ENCODE results near the gene ZNF639. TPM values are rescaled to one million over a fixed set of nuclear protein-coding genes. Genes with fewer than 3 reads are reported as not detected.
A peak's percentile ranks its signal among the peaks of the same experiment; 100 is the strongest.

The ZNF639 gene
- total RNA-seq, 1 experiment from 2014 or later: 52.8 TPM

- Mint-ChIP-seq H3K27me3 (ENCODE audit: insufficient read depth, unreplicated experiment) (no peaks in the 10 kb centered on the region), H3K27ac (ENCODE audit: low read depth, unreplicated experiment) (peak overlapping the region; percentile 90), H3K9me3 (ENCODE audit: unreplicated experiment) (no peaks in the 10 kb centered on the region), H3K4me1 (ENCODE audit: insufficient read depth, unreplicated experiment) (peaks cover 20% of the 10 kb centered on the region), H3K4me3 (ENCODE audit: unreplicated experiment) (peak overlapping the region; percentile 81), H3K36me3 (ENCODE audit: insufficient read depth, unreplicated experiment) (peaks cover 27% of the 10 kb centered on the region)
- BruUV-seq (replicated peaks): no TSS peak
- ChIA-PET CTCF (interaction anchor here (0.5 to 2.6 kb wide), 9 partner anchors 23 to 308 kb away, joined by 3 to 18 read pairs (median 4); partner anchors contain the start of gene ZMAT3), POLR2A (interaction anchor here (0.6 to 3.8 kb wide), 23 partner anchors 16 to 904 kb away, joined by 3 to 55 read pairs (median 4); partner anchors contain the start of genes ACTL6A, MFN1, PIK3CA and ZMAT3)
- TF ChIP-seq CTCF (IDR thresholded peaks at IDR 0.05; ENCODE audit: unreplicated experiment): no peak
- intact Hi-C loops (cut with micrococcal nuclease): loop anchor here (1.0 kb wide), 1 partner anchor 235 kb away; no protein-coding TSS in a partner anchor
- peak; percentile 61 for DNase-seq (ENCODE audit: unreplicated experiment)
Observed at GRCh38 chr3:179323197-179324110, 623 bp downstream of the ZNF639 start.

- TF ChIP-seq CTCF (IDR thresholded peaks at IDR 0.05; ENCODE audit: unreplicated experiment): no peak
- ChIA-PET CTCF (interaction anchor here (0.6 to 2.6 kb wide), 8 partner anchors 22 to 308 kb away, joined by 3 to 18 read pairs (median 4); partner anchors contain the start of gene ZMAT3), POLR2A (interaction anchor here (0.6 to 3.8 kb wide), 23 partner anchors 8 to 905 kb away, joined by 3 to 55 read pairs (median 4); partner anchors contain the start of genes ACTL6A, MFN1, PIK3CA and ZMAT3)
- Mint-ChIP-seq H3K36me3 (ENCODE audit: insufficient read depth, unreplicated experiment) (peaks cover 36% of the 10 kb centered on the region), H3K4me3 (ENCODE audit: unreplicated experiment) (peak overlapping the region; percentile 81), H3K27me3 (ENCODE audit: insufficient read depth, unreplicated experiment) (no peaks in the 10 kb centered on the region), H3K9me3 (ENCODE audit: unreplicated experiment) (no peaks in the 10 kb centered on the region), H3K4me1 (ENCODE audit: insufficient read depth, unreplicated experiment) (peaks cover 20% of the 10 kb centered on the region), H3K27ac (ENCODE audit: low read depth, unreplicated experiment) (peak overlapping the region; percentile 90)
- DNase-seq (ENCODE audit: unreplicated experiment): peak; percentile 46
- intact Hi-C loops (cut with micrococcal nuclease): no loop called here
- TSS peak; percentile 48 for BruUV-seq (replicated peaks)
Observed at GRCh38 chr3:179324270-179324754, 1.5 kb downstream of the ZNF639 start.

GRCh38 chr3:179330438-179330837 is 7.6 kb downstream of the ZNF639 start:
- no peak overlapping the region for H3K27ac Mint-ChIP-seq (ENCODE audit: low read depth, unreplicated experiment)
- DNase-seq (ENCODE audit: unreplicated experiment): no peak
- CTCF ChIA-PET: interaction anchor here (0.6 to 1.0 kb wide), 4 partner anchors 21 to 262 kb away, joined by 3 read pairs; no protein-coding TSS in a partner anchor
- H3K9me3 Mint-ChIP-seq (ENCODE audit: unreplicated experiment): no peaks in the 10 kb centered on the region
- peaks cover under 1% of the 10 kb centered on the region for H3K4me1 Mint-ChIP-seq (ENCODE audit: insufficient read depth, unreplicated experiment)
- POLR2A ChIA-PET: interaction anchor here (0.8 to 1.3 kb wide), 2 partner anchors 16 to 39 kb away, joined by 3 read pairs; no protein-coding TSS in a partner anchor
- H3K27me3 Mint-ChIP-seq (ENCODE audit: insufficient read depth, unreplicated experiment): no peaks in the 10 kb centered on the region
- BruUV-seq (replicated peaks): no TSS peak
- no peak for TF ChIP-seq CTCF (IDR thresholded peaks at IDR 0.05; ENCODE audit: unreplicated experiment)
- peaks cover 88% of the 10 kb centered on the region for H3K36me3 Mint-ChIP-seq (ENCODE audit: insufficient read depth, unreplicated experiment)
- intact Hi-C loops (cut with micrococcal nuclease): no loop called here
- no peak overlapping the region for H3K4me3 Mint-ChIP-seq (ENCODE audit: unreplicated experiment)

GRCh38 chr3:179332240-179332639 is 9.4 kb downstream of the ZNF639 start:
- peaks cover 92% of the 10 kb centered on the region for H3K36me3 Mint-ChIP-seq (ENCODE audit: insufficient read depth, unreplicated experiment)
- DNase-seq (ENCODE audit: unreplicated experiment): no peak
- CTCF ChIA-PET: no interaction called here
- BruUV-seq (replicated peaks): no TSS peak
- POLR2A ChIA-PET: no interaction called here
- H3K27me3 Mint-ChIP-seq (ENCODE audit: insufficient read depth, unreplicated experiment): no peaks in the 10 kb centered on the region
- H3K9me3 Mint-ChIP-seq (ENCODE audit: unreplicated experiment): no peaks in the 10 kb centered on the region
- H3K27ac Mint-ChIP-seq (ENCODE audit: low read depth, unreplicated experiment): no peak overlapping the region
- H3K4me3 Mint-ChIP-seq (ENCODE audit: unreplicated experiment): no peak overlapping the region
- H3K4me1 Mint-ChIP-seq (ENCODE audit: insufficient read depth, unreplicated experiment): no peaks in the 10 kb centered on the region
- no peak for TF ChIP-seq CTCF (IDR thresholded peaks at IDR 0.05; ENCODE audit: unreplicated experiment)
- intact Hi-C loops (cut with micrococcal nuclease): no loop called here

Data from MCF 10A (cell line).